GM12878 (cell line): ENCODE results near the gene CDC14A. TPM values are rescaled to one million over a fixed set of nuclear protein-coding genes. Genes with fewer than 3 reads are reported as not detected.

Experiments
- HDGF ChIP-seq: fragments of 450-650 bp; IDR thresholded peaks from 2 replicates; pipeline ENCODE4 v1.6.1; 2016; ENCODE audit warnings: antibody characterized with exemption
- MYB ChIP-seq: fragments of 150-350 bp; IDR thresholded peaks from 2 replicates; pipeline ENCODE4 v1.6.1; 2014; ENCODE audit warnings: mild to moderate bottlenecking, low read depth, low read length, borderline replicate concordance
- PKNOX1 ChIP-seq: fragments of 450-650 bp; IDR thresholded peaks from 2 replicates; pipeline ENCODE4 v1.6.1; 2016; ENCODE audit warnings: mild to moderate bottlenecking
- SIX5 ChIP-seq: IDR thresholded peaks from 2 replicates; pipeline ENCODE4 v1.6.1; 2011; ENCODE audit warnings: mild to moderate bottlenecking, low read depth, low read length, moderate library complexity; ENCODE audit not compliant: severe bottlenecking
- SMAD1 ChIP-seq: fragments of 450-650 bp; IDR thresholded peaks from 2 replicates; pipeline ENCODE4 v1.6.1; 2018; ENCODE audit warnings: mild to moderate bottlenecking, low read depth; ENCODE audit not compliant: partially characterized antibody
- SREBF1 ChIP-seq: IDR thresholded peaks from 2 replicates; pipeline ENCODE4 v1.6.1; 2012; ENCODE audit warnings: mild to moderate bottlenecking, low read length
- SREBF2 ChIP-seq: IDR thresholded peaks from 2 replicates; pipeline ENCODE4 v1.6.1; 2012; ENCODE audit warnings: mild to moderate bottlenecking, low read length
- STAT3 ChIP-seq: IDR thresholded peaks from 2 replicates; pipeline ENCODE4 v1.6.1; 2011; ENCODE audit warnings: low read depth, low read length, improper control_type of control experiment
- WRNIP1 ChIP-seq: IDR thresholded peaks from 2 replicates; pipeline ENCODE4 v1.6.1; 2011; ENCODE audit warnings: low read depth, low read length, improper control_type of control experiment, borderline replicate concordance
- ZNF592 ChIP-seq: fragments of 450-650 bp; IDR thresholded peaks from 2 replicates; pipeline ENCODE4 v1.6.1; 2017; ENCODE audit warnings: mild to moderate bottlenecking, moderate library complexity
- polyA plus RNA-seq, 11 experiments: library from polyadenylated mRNA; depleted of rRNA in 4 of 11; unstranded in 6 of 11; stranded (reverse) in 5 of 11; fragments of >200 nt; fragmentation: Nextera tagmentation in 4 of 11; fragmentation: Illumina TruSeq in 1 of 11; extraction: Ambion mirVana in 4 of 11; extraction: Trizol in 1 of 11; gene quantifications; 1 replicate in 1 of 11; 2 replicates in 10 of 11; pipeline versions ENCODE4 v1.2.1 to v1.2.3, GENCODE V29; 2011 to 2016; ENCODE audit warnings: inconsistent platforms in 2 of 11, missing spikeins in 2 of 11, low read depth in 1 of 11
- total RNA-seq, 4 experiments: library from RNA; depleted of rRNA in 3 of 4; stranded (reverse); fragments of >200 nt in 3 of 4; fragmentation: Illumina TruSeq in 1 of 4; extraction: Trizol in 1 of 4; gene quantifications; 2 replicates each; pipeline versions ENCODE4 v1.2.1 to v1.2.3, GENCODE V29; 2013 to 2021
- TF ChIP-seq, protein P1 (sequence below): IDR thresholded peaks from 2 replicates; pipeline ENCODE4 v1.6.1; 2012; ENCODE audit warnings: improper control_type of control experiment, low read depth, low read length; ENCODE audit not compliant: insufficient replicate concordance
- TF ChIP-seq, protein P2 (sequence below): IDR thresholded peaks from 2 replicates; pipeline ENCODE4 v1.6.1; 2012; ENCODE audit warnings: mild to moderate bottlenecking, low read depth, low read length

Gene CDC14A
- total and polyA plus RNA-seq, 10 of the 15 experiments (the other 5 are each of a cell fraction or from before 2014, with no cell fraction given) = 1.5 to 7.1 (median 5.5) TPM

DNA sequence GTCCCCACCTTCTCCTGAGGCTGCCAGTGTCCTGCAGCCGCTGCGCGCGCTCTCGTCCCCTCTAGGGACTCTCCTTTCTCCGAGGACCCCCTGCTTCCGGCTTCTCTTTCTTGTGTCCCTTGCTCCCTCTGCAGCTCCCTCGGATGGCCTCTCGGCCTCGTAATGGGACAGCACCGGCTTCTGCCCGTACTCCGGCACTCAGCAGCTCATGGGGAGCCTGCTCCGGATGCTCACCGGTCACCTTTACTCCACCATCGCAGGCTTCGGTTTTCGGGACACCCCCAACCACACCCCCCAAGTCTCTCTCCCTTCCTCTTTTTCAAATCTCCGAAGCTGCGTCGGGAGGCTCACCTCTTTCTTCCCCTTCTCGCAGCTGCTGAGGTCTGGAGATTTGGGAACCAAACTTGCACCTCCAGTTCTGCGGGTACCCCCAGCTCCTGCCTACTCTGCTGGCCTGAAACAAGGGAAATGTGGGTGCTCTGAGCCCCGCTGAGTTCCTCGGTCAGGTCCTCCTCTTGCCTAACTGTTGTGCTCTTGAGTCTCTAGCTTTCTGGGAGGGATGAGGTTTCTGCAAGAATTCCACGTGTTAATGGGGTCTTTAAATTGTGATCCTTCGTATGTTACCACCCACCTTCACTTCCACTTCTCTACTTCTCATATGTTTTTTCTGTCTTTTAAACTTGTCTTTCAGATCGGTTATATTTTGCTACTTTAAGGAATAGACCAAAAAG, 930 bp downstream of the CDC14A start (continued):
- TF ChIP-seq SMAD1 (no peak), SREBF1 (no peak), WRNIP1 (no peak), ZNF592 (no peak), HDGF (0 out of 2 replicates have a peak, but pooled peaks have one; percentile 55), MYB (no peak), PKNOX1 (no peak), STAT3 (no peak), SIX5 (no peak), SREBF2 (no peak)
- TF ChIP-seq, protein P1, sequence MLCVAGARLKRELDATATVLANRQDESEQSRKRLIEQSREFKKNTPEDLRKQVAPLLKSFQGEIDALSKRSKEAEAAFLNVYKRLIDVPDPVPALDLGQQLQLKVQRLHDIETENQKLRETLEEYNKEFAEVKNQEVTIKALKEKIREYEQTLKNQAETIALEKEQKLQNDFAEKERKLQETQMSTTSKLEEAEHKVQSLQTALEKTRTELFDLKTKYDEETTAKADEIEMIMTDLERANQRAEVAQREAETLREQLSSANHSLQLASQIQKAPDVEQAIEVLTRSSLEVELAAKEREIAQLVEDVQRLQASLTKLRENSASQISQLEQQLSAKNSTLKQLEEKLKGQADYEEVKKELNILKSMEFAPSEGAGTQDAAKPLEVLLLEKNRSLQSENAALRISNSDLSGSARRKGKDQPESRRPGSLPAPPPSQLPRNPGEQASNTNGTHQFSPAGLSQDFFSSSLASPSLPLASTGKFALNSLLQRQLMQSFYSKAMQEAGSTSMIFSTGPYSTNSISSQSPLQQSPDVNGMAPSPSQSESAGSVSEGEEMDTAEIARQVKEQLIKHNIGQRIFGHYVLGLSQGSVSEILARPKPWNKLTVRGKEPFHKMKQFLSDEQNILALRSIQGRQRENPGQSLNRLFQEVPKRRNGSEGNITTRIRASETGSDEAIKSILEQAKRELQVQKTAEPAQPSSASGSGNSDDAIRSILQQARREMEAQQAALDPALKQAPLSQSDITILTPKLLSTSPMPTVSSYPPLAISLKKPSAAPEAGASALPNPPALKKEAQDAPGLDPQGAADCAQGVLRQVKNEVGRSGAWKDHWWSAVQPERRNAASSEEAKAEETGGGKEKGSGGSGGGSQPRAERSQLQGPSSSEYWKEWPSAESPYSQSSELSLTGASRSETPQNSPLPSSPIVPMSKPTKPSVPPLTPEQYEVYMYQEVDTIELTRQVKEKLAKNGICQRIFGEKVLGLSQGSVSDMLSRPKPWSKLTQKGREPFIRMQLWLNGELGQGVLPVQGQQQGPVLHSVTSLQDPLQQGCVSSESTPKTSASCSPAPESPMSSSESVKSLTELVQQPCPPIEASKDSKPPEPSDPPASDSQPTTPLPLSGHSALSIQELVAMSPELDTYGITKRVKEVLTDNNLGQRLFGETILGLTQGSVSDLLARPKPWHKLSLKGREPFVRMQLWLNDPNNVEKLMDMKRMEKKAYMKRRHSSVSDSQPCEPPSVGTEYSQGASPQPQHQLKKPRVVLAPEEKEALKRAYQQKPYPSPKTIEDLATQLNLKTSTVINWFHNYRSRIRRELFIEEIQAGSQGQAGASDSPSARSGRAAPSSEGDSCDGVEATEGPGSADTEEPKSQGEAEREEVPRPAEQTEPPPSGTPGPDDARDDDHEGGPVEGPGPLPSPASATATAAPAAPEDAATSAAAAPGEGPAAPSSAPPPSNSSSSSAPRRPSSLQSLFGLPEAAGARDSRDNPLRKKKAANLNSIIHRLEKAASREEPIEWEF = no peak
- TF ChIP-seq, protein P2, sequence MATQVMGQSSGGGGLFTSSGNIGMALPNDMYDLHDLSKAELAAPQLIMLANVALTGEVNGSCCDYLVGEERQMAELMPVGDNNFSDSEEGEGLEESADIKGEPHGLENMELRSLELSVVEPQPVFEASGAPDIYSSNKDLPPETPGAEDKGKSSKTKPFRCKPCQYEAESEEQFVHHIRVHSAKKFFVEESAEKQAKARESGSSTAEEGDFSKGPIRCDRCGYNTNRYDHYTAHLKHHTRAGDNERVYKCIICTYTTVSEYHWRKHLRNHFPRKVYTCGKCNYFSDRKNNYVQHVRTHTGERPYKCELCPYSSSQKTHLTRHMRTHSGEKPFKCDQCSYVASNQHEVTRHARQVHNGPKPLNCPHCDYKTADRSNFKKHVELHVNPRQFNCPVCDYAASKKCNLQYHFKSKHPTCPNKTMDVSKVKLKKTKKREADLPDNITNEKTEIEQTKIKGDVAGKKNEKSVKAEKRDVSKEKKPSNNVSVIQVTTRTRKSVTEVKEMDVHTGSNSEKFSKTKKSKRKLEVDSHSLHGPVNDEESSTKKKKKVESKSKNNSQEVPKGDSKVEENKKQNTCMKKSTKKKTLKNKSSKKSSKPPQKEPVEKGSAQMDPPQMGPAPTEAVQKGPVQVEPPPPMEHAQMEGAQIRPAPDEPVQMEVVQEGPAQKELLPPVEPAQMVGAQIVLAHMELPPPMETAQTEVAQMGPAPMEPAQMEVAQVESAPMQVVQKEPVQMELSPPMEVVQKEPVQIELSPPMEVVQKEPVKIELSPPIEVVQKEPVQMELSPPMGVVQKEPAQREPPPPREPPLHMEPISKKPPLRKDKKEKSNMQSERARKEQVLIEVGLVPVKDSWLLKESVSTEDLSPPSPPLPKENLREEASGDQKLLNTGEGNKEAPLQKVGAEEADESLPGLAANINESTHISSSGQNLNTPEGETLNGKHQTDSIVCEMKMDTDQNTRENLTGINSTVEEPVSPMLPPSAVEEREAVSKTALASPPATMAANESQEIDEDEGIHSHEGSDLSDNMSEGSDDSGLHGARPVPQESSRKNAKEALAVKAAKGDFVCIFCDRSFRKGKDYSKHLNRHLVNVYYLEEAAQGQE = no peak
